NCI-H774 (cell line): ENCODE data around the gene INPP5A.

Source experiments
- DNase-seq: peaks from one replicate; lab custom pipeline; 2025; lab: John Stamatoyannopoulos, UW

Gene INPP5A

DNA sequence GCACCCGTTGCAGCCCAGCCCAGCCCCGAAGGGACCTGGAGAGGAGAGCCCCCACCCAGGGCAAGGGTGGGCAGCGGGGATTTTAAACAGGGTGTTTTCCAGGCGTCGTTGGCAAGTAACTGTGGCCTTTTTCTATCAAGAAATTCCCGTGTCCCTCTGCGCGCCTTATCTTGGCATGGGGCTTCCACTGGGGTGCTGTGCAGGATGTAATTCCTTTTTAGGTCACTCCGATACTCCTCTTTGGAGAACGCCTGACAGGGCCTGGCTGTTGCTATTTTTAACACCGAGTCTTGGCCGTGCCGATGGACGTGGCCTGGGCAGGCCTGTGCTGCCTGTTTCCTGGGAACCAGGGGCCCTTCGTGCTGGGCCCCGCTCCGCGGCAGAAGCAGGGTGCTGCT lies 93.8 kb downstream of the INPP5A start:
- DNase-seq: no peak

DNA sequence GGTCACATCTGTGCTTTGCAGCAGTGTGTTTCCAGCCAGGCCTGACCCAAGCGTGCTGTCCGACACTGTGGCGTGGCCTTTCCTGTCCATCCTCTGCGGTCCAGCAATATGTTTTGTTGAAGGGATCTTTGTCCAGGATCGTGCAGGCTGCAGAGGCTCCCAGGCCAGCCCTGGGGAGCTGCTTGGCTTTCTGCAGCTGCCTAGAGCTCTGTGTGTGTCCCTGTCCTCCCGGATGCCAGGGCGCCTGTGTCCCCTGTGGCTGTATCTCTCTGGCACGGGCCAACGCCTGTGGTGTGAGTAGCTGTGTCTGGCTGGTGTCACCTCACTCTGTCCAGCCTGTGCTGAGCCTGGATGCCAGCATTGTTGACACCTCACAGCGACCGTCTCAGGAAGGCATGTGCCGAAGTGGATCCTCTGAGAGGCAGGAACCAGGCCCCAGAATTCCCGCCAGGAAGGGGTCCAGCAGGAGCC lies 94.5 kb downstream of the INPP5A start:
- no peak for DNase-seq

DNA sequence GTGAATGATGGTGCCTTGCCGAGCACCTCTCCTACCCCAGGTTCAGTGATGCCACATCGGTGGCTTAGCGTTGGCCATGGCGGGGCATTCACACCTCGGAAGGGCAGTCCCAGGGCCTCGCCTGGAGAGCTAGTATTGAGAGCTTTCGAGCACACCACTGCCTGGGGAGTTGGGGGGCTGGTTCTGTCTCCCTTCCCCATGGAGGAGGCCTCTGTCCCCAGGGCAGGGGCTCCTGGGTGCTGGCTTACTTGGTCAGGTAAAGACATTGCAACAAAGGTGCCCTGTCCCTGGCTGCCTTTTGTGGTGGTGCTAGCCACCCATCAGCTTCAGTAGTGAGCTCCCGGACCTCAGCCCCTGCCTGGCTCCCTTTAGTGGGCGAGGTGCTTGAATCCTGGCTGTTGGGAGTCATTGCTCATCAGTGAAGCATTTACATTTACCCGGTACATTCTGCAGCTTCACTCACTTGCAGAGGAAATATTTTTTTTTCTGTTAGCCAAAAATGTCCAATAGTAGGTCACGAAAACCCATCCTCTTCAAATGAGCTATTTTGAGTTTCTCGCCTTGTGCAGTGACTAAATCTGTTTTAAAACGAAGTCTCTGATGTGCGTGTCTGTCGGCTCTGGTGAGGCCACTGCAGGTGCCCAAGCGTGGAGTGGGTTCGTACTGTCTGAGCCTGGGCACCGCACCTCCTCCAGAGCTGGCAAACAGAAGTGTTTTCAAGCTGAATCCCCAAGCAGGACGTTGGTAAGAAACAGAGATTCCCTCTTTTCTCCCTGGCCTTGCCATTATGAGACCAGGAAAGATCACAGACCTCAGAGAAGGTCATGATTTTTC lies 95.5 kb downstream of the INPP5A start:
- DNase-seq: no peak

DNA sequence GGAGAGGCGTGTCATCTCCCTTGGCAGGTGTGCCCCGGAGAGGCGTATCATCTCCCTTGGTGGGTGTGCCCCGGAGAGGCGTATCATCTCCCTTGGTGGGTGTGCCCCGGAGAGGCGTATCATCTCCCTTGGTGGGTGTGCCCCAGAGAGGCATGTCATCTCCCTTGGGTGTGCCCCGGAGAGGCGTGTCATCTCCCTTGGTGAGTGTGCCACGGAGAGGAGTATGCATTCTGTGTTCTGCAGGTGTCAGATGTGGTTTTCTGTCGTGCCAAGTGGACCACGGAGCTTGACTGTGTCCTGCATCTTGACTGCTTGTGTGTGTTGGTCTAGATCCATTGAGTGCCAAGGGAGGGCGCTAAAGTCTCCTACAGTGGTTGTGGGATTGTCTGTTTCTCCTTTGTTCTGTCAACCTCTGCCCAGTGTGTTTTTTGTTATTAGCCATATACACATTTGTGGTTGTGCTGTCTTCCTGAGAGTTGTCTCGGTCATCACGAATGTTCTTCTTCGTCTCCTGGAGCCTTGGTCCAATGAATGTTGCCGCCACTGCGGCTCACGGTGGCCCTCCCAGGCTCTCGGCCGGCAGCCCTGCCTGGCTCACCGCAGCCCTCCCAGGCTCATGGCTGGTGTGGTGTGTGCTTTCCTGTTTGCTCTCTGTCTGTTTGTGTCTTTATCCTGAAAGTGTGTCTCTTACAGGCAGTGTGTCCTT lies 96.8 kb downstream of the INPP5A start:
- no peak for DNase-seq

DNA sequence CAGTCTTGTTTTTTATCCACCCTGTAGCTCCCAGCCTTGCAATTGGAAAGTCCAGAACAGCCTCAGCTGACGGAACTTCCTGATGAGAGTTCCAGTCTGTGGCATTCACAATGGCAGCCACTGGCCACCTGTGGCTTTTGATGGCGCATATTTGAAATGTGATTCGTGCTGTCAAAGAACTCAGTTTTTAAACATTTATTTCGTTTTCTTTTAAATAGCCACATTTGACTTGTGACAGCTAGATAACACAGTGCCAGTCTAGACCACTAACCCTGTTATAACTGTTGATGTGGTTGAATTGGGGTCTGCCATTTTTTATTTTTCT lies 97.3 kb downstream of the INPP5A start:
- DNase-seq: no peak

DNA sequence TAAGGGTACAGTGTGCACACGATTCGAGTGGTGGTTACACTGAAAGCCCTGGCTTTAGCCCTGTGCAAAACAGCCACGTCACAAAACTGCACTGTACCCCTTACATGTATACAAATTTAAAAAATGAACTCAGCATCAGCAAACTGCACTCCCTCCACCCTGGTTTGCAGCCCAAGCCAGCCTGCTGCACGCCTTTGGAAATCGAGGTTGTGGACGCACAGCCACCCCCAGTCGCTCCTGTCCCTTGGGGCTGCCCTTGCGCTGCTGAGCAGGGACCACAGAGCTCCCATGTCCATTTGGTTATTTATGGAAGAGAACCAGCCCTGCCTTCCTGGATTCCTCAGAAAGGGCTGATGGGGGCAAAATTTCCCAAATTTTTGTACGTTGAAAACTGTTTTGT lies 98.8 kb downstream of the INPP5A start:
- no peak for DNase-seq

DNA sequence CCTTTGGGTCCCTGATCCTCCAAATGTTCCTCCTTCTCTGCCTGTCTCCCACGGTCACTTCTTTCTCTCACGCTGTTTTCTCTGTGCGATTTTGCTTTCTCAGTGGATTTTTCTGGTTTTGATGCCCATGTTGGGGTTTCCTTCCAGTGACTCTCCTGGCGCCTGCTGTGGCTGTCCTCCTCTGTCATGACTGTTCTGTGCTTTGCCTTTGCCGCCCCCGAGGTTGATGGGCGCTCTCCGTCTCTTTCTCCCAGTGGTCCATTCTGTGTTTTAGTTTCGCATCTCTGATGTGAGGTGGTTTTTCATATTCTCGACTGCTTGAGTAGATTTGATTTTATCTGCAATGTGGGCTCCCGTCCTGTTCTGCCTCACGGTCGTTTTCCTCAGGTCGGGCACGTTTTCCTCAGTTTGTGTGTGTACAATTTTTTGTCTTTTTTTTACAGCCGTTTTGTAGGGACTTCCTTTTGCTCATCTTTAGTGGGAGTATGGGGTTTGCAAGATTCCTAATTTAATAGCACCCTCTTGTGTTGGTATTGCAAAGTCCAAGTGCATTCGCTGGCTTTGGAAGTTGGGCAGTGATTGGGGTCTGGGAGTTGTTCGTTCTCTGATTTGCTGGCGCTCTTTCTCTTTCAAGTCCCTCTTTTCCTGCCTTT lies 100.0 kb downstream of the INPP5A start:
- no peak for DNase-seq

DNA sequence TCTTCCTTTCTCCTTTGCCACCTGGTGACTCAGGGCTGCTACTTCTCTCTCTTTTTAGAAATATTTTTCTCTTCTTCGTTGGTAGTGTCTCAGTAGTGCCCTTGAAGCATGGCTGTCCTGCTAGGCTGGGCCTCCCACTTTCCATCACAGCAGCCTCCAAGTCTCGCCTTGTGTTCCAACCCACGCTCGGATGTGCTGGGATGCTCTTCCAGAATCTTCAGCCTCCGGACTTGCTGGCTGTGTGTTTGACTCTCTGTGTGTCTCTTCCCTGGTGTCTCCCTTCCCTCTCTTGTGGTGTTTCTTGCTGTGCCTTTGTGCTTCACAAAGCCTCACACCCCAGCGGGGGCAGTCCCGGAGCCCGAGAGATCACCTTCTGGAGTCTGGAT lies 100.5 kb downstream of the INPP5A start:
- no peak for DNase-seq

DNA sequence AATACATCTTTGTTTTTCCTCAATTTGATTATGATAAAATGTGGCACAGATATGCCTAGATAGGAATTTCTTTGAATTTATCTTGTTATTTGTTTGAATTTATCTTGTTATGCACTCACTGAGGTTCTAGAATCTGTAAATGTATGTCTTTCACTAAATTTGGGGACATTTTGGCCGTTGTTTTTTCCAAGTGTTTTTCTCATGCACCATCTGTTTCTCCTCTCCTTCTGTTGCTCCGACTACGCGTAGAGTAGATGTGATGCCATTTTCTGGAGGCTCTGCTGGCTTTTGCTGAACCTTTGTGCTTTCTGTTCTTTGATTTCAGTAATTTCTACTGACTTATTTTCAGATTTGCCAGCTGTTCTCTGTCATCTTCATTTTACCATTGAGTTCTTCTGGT lies 101.9 kb downstream of the INPP5A start:
- no peak for DNase-seq

DNA sequence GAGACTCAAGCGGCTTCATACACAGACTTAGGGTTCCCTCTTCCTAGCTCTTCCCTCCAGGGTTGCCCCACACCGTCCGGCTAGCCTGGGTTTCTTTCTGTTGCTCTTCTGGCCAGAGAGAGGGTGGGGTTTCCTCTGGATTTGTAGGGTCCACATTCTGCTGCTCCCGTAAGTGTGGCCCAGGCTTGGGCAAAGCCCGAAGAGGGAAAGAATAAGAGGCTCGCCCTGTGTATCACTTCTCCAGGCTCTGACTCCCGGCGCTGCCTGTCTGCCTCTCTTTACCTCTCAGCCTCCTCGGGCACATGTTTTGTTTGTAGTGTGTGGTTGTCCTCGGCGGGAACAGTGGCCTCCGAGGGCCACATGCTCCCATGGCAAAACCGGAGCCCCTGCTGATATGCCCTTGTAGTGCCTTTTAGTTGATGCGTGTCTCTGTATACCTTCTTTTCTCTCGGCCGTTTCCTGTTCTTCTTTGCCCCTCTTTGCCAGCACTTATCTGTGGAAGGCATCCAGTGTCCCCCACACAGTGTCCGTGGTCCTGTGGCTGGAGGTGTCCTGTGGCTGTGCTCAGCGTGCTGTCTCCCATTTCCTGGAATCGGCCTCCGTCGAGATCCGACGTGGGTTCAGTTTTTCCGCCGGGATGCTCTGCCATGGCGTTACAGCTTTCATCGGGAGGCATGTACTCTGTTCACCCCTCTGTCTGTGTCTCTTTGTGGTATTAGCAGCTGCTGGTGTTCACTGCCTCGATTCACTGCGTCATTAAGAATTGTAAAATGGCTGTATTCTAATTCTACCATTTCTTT lies 102.9 kb downstream of the INPP5A start:
- no peak for DNase-seq

DNA sequence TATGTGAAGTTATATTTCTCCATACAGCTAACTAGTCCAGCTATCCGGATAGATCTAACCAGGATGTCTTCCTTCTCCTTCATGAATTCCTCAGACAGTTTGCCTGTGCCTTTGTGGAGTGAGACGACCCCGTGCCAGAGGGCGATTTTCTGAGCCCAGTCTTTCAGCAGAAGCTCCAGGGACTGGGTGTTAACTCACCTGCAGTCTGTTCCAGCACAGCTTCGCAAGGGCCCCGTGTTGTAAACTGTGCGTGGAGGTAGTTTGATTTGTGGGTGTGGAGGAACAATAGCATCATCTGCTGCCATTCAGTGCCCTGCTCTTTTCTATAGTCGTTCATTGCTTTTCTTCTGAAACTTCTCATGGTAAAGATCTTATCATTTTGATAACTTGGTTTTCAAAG lies 103.8 kb downstream of the INPP5A start:
- DNase-seq: no peak

DNA sequence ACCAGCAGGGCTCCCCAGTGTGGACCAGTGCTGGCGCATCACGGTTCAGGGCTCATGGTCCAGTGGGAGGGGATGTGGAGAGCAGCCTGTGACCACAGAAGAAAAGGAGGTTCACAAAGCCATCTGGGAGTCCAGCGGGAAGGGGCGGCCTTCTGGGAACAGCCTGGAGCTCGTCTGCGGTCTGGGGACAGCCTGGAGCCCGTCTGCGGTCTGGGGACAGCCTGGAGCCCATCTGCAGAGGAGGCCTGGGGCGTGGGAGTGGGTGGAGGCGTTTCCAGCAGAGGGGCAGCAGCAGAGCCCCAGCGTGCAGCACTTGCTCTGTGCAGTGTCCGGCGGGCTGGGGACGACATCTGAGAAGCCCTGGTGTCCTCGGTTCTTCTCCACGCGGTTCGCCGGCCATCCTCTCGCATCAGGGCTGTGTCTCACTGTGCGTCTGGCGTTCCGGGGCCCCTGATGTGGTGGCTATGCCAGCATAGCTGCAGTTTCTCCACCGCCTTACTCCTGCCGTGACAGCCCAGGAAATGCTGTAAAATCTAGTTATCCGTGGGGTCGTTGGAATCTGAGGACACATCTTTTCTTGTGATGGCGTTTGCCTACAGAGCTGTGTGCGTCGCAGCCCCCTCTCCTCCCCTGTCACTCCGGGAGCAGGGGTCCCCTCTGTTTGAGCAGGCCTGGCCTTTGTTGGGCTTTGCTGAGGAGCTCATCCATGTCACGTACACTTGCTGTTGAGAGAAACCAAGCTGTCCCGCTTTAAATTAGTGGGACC lies 104.6 kb downstream of the INPP5A start:
- DNase-seq: no peak

DNA sequence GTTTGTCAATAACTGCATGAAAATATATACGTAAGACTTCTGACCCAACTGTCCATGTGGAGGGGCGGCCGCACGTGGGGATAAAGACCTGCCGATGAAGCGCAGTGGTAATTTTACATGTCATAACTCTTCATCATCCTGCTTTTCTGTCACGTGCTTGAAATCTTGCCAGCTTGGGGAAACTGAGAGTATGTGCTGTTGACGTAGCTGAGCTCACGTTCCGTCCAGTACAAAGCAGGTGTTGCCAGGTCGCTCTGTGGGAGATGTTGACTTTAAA lies 105.1 kb downstream of the INPP5A start:
- DNase-seq: peak; percentile 62

DNA sequence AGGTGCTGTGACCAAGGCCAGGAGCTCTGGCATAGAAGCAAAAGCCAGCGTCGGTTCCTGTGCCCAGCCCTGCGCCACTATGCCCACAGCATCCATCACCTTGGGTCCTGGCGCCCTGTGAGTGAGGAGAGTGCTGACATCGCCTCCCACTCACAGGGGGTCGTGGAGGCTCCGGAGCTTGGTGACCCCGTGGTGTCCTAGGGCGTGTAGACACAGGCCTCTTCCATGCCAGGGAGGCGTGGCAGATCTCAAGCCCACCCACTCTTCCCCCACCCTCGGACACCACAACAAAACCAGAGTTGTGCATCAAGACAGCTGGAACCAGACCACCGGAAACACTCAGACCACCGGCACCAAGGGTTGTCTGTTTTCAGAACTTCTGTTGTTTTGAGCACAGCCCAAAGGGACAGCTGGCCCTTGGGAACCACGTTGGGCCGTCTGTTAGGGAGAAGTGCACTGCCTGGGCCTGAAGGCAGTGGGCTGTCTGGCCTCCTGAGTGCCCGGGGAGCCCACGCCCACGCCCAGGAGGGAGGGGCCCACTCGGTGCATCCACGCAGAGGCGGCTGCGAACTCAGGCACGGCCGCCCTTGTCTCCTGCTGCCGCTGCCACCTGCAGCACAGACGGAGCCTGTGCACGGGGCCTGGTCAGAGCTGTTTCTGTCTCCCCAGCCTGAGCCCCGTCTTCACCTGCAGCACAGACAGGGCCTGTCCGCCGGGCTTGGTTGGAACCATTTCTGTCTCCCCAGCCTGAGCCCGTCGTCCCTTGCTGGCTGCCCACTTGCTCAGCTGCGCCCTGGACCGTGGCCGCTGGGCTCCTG lies 106.3 kb downstream of the INPP5A start:
- no peak for DNase-seq

DNA sequence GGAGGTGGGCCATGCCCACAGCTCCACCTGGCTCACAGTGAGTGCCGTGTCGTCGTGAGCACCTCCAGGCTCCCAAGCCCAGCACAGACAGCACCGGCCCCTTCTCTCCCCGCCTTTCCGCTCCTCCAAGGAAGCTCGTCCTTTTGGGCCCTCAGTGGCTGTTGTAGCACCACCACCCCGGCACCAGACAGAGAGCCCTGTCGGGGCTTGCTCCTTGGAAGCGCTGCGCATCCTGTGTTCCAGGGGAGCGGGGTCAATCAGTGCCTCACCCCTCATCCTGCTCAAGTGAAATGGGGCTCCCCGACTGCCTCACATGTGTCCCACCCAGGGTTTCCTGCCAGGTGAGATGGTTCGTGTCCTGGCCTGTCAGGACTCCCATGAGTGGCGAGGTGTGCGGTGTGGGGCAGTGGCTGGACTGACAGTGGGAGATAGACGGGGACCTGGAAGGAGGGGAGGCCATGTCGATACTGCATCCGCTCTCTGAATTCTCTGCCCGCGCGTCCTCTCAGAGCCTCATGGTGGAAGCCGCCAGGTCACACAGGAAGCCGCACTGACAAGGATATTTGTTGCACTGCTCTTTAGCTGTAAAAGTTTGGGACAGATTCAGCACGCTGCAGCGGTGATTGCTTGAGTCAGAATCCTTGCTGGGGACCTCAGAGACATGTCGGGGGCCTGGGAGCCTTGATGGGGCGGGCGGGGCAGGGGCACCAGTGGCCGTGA lies 107.1 kb downstream of the INPP5A start:
- DNase-seq: no peak

DNA sequence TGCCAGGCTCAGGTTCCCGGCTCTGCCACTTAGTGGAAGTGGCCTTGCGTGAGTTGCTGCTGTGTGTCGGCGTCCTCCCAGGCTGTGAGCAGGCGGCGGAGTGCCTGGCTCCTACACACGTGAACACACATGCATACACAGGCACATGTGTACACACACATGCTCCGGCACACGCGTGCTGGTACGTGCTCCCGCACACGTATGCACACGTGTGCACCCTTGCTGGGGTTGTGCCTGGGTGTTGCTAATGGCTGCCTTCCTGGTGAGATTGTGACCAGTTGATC lies 107.6 kb downstream of the INPP5A start:
- no peak for DNase-seq

DNA sequence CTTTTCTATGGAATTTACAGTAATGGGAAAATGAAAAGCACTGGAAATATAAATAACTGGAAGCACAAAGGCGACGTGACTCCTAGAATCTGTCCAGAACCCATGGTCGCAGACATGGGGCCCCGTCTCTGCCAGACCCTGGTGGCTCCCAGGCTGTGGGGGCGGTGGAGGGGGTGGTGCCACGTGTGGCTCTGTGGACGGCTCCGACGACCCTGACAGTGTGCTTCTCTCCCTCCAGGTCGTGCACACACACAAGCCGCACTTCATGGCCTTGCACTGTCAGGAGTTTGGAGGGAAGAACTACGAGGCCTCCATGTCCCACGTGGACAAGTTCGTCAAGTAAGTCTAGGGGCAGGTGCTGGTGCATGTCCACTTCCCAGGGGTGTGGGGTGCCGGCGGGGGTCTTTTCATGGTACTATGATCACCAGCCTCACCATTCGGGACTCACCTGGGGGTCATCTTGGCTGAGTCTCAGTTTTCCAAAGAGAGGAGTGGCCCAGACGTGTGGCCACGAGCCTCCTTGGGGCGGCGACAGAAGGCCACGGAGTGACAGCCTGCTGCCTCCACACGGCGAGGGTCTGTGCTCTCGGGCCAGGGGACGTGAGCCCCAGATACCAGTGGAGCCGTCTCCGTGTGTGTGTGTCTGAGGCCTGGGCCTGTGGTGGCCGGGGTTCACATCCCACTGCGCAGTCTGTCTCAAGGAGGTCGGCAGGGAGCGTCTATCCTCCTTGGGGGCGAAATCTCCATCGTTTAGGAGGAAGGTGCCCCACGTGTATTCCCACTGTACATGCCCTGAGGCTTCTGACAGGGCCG lies 108.2 kb downstream of the INPP5A start:
- DNase-seq: no peak

DNA sequence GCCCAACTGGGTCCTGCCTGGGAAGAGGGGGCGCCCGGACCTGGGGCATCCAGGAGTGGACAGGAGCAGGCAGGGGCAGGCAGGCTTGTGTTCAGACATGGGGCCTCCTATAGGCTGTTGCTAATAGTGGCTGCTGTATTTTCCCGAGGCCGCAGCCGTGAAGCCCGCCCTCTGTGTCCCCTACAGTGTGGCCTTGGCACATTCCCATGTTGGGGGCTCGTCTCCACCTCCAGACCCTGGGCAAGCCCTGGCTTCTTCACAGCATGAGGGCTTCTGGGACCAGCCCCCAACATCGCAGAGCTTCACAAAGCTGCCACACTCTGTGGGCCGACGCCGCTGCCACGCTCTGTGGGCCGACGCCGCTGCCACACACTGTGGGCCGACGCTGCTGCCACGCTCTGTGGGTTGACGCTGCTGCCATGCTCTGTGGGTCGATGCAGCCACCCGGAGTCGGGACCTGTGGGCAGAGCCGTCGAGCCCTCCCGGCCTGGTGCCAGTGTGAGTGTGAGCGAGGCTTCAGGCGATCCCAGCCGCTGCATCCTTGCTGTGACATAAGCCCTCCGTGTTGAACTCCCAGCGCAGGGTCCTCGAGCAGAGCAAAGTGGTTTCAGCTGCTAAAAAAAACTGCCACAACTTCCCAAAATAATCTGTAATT lies 109.0 kb downstream of the INPP5A start:
- DNase-seq: no peak

DNA sequence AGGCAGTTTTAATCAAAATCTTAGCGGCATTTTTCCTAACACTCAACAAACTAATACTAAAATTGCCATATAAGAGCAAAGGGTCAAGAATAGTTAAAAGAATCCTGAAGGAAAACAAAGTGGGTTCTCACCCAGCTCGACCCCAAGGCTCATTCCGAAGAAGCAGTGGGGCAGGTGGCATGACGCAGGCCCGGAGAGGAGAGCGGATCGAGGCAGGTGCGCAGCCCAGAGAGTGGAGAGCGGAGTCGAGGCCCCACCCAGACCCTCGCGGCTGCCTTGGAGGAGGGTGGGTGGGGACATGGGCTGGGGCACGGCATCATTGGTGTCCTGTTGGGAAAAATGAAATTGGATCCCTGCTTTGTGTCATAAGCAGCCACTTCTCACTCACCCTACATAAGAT lies 109.8 kb downstream of the INPP5A start:
- DNase-seq: no peak
